HUES6 (cell line): ENCODE data around the gene ARHGEF19.

Experiments used
- H3K27ac ChIP-seq: 2 replicates; pipeline ENCODE4 v1.7.0; 2013; ENCODE audit warnings: low read depth, mild to moderate bottlenecking, low read length, inconsistent platforms
- H3K27me3 ChIP-seq: 2 replicates; pipeline ENCODE4 v1.6.1; 2013; ENCODE audit warnings: low read length; ENCODE audit not compliant: control insufficient read depth, insufficient read depth
- H3K36me3 ChIP-seq: 2 replicates; pipeline ENCODE4 v1.6.1; 2013; ENCODE audit warnings: low read length; ENCODE audit not compliant: control insufficient read depth, insufficient read depth
- H3K4me1 ChIP-seq: 2 replicates; pipeline ENCODE4 v1.6.1; 2013; ENCODE audit warnings: low read length; ENCODE audit not compliant: control insufficient read depth, insufficient read depth
- H3K4me3 ChIP-seq: 2 replicates; pipeline ENCODE4 v1.5.1; 2013; ENCODE audit warnings: low read depth, low read length
- H3K9ac ChIP-seq: one replicate; pipeline ENCODE4 v1.6.1; 2013; ENCODE audit warnings: mild to moderate bottlenecking, low read length
- H3K9me3 ChIP-seq: 2 replicates; pipeline ENCODE4 v1.6.1; 2013; ENCODE audit warnings: low read depth, low read length; ENCODE audit not compliant: control insufficient read depth, insufficient read depth

The ARHGEF19 gene

DNA sequence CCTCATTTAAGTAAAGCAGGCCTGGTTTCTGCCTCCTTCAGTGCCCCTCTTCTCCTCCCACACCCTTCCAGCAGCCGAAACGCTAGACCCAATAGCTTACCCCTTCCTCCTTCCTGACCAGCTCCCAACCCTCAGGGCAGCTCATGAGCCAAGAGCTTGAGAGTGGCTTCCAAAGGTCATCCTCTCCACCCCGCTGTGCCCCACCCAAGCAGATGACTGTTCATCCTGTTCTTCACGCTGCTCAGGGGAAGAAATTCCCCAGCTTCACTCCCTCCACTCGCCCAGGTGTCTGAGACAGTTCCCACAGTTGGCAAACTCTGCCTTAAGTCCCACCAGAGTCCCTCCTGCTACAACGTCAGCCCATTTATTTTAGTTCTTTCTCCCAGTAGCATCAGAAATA, 23.4 kb downstream of the ARHGEF19 start:
- Histone ChIP-seq H3K9ac (no peak overlapping the region), H3K4me1 (peaks cover 6% of the 10 kb centered on the region; the same call in 1 of the 2 replicates)

DNA sequence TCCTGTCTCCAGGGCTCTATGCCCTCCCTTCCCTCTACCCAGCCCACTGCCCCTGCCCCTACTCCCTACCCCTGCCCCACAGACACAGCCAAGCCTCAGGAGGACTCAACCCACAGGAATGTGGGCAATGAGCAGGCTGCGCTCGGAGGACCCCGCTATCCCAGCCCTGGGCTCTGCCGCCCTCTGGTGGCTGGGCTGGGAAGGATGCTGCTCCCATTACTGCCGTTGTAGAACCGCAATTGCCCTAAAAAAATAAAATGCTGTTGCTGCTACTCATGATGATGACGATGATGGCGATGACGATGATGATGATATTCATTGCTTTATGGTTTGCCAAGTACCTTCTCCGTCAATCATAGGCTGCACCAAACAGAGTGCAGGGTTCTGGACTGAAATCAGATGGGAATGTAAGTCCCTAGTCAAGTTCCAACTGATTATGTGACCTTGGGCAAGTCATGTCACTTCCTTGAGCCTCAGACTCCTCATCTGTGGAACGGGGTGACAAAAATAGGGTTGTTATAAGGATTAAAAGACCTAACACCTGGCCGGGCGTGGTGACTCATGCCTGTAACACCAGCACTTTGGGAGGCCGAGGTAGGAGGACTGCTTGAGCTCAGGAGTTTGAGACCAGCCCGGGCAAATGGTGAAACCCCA, 24.6 kb downstream of the ARHGEF19 start:
- Histone ChIP-seq H3K27ac (no peak overlapping the region), H3K4me1 (peaks cover 6% of the 10 kb centered on the region; the same call in 1 of the 2 replicates)

More for the DNA sequence above, 23.4 kb downstream of the ARHGEF19 start:
- no peaks in the 10 kb centered on the region for H3K9me3 ChIP-seq
- no peaks in the 10 kb centered on the region for H3K36me3 ChIP-seq
- no peaks in the 10 kb centered on the region for H3K27me3 ChIP-seq
- no peak overlapping the region for H3K4me3 ChIP-seq
- H3K27ac ChIP-seq: no peak overlapping the region

GRCh38 chr1:16186655-16187235, 25.7 kb downstream of the ARHGEF19 start:
- H3K9ac ChIP-seq: no peak overlapping the region
- H3K36me3 ChIP-seq: no peaks in the 10 kb centered on the region
- H3K9me3 ChIP-seq: no peaks in the 10 kb centered on the region
- H3K27ac ChIP-seq: no peak overlapping the region
- H3K4me1 ChIP-seq: peaks cover 14% of the 10 kb centered on the region
- H3K4me3 ChIP-seq: no peak overlapping the region
- no peaks in the 10 kb centered on the region for H3K27me3 ChIP-seq

More for the DNA sequence above, 24.6 kb downstream of the ARHGEF19 start:
- Histone ChIP-seq H3K36me3 (no peaks in the 10 kb centered on the region), H3K27me3 (no peaks in the 10 kb centered on the region), H3K4me3 (no peak overlapping the region), H3K9ac (no peak overlapping the region), H3K9me3 (no peaks in the 10 kb centered on the region)

DNA sequence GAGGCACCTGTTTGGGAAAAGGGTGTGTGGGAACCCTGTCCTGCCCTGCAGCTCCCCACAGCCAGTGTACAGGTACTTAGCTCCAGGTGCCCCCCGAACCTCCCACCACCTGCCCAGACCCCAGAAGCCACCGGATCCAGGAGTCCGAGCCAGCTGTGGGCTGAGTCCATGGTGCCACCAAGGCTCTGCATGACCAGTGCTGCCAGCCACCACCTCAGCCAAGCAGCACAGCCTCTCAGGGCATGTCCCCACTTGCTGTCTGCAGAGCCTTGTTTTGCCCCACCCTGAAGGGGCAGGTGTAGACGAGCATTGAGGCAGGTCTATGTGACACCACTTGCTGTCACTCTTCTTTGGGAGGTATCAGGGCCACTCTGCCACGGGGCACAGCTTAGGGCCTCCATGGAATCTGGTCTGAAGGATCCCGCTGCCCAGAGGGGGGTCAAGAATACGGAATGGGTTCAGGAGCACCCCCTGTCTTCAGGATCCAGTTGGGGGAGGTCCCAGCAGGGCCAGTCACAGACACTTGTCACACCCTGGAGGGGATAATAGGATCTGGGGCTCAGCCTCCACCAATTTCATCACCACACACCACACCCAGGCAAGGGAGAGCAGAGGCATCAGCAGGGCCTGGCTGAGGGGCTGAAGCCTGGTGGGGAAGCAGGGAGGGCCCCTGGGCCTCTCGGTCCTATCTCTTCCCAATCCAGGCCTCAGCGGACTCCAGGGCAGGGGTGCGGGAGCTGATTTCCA, 27.7 kb downstream of the ARHGEF19 start:
- Histone ChIP-seq H3K36me3 (no peaks in the 10 kb centered on the region), H3K9me3 (no peaks in the 10 kb centered on the region), H3K4me3 (no peak overlapping the region), H3K4me1 (peaks cover 13% of the 10 kb centered on the region), H3K27me3 (no peaks in the 10 kb centered on the region), H3K27ac (no peak overlapping the region), H3K9ac (no peak overlapping the region)

DNA sequence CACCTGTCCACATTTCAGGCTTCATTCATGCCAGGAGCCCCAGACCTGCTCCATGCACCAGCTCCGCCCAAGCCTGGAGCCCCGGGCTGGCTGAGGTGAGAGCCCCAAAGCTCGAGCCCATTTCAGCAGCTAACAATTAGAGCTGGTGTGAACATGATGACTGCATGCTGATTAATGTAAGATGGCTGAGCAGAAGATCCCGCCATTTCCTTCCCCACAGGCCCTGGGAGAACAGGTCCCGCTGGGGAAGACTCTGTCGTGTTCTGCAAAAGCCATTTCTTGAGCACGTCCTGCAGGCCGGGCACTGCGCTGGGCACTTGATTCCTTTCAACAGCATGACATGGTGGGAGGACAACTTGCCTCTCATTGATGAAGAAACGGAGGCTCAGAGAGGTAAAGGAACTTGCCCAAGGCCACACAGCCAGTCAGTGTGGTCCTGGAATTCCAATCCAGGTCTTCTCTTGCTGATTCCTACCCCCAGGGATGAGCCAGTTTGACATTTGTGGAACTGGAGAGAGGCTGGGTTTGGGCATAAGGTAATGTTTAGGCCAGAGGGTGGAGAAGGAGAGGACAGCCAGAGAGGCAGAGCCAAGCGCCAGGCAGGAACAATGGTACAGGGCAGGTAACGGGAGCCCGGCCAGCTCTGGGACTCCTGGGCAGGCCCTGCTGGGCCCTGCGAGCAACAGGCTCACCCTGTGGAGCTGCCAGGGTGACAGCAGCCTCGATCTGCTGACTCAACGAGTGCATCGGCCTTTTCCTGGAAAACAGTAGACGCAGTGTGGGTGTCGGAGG, 28.5 kb downstream of the ARHGEF19 start:
- no peak overlapping the region for H3K27ac ChIP-seq
- no peak overlapping the region for H3K4me3 ChIP-seq
- H3K36me3 ChIP-seq: no peaks in the 10 kb centered on the region
- peaks cover 12% of the 10 kb centered on the region for H3K4me1 ChIP-seq
- H3K9ac ChIP-seq: no peak overlapping the region
- no peaks in the 10 kb centered on the region for H3K9me3 ChIP-seq
- H3K27me3 ChIP-seq: no peaks in the 10 kb centered on the region

DNA sequence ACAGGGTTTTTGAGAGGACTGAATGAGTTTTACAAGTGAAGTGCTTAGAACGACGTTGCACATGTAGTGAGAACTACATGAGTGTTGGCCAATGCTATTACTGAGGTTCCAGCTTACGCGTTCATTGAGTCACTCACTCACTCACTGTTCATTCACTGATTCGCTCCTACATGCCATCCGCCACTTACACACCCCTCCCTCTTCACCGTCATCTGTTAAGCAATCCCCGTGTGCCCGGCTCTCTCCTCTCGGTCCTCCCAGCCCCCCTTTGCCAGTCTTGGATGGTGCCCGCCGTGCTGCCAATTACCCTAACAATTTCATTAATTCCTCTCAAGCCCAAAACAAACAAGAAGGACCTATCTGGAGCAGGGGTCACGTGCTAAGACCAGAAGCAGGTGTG, 29.3 kb downstream of the ARHGEF19 start:
- Histone ChIP-seq H3K9ac (no peak overlapping the region), H3K4me1 (peaks cover 12% of the 10 kb centered on the region), H3K9me3 (no peaks in the 10 kb centered on the region), H3K27ac (no peak overlapping the region), H3K27me3 (no peaks in the 10 kb centered on the region), H3K4me3 (no peak overlapping the region), H3K36me3 (no peaks in the 10 kb centered on the region)

GRCh38 chr1:16181887-16182719, 30.3 kb downstream of the ARHGEF19 start:
- Histone ChIP-seq H3K27ac (peak overlapping the region; percentile 83), H3K4me3 (no peak overlapping the region), H3K9ac (peak overlapping the region; percentile 64)

GRCh38 chr1:16180291-16180824, 32.1 kb downstream of the ARHGEF19 start:
- H3K4me3 ChIP-seq: no peak overlapping the region
- H3K36me3 ChIP-seq: no peaks in the 10 kb centered on the region
- H3K4me1 ChIP-seq: peaks cover 24% of the 10 kb centered on the region
- no peaks in the 10 kb centered on the region for H3K9me3 ChIP-seq
- H3K27ac ChIP-seq: no peak overlapping the region
- H3K9ac ChIP-seq: no peak overlapping the region
- H3K27me3 ChIP-seq: no peaks in the 10 kb centered on the region

More at GRCh38 chr1:16181887-16182719, 30.3 kb downstream of the ARHGEF19 start:
- Histone ChIP-seq H3K9me3 (no peaks in the 10 kb centered on the region), H3K27me3 (no peaks in the 10 kb centered on the region), H3K36me3 (no peaks in the 10 kb centered on the region), H3K4me1 (peaks cover 12% of the 10 kb centered on the region)

DNA sequence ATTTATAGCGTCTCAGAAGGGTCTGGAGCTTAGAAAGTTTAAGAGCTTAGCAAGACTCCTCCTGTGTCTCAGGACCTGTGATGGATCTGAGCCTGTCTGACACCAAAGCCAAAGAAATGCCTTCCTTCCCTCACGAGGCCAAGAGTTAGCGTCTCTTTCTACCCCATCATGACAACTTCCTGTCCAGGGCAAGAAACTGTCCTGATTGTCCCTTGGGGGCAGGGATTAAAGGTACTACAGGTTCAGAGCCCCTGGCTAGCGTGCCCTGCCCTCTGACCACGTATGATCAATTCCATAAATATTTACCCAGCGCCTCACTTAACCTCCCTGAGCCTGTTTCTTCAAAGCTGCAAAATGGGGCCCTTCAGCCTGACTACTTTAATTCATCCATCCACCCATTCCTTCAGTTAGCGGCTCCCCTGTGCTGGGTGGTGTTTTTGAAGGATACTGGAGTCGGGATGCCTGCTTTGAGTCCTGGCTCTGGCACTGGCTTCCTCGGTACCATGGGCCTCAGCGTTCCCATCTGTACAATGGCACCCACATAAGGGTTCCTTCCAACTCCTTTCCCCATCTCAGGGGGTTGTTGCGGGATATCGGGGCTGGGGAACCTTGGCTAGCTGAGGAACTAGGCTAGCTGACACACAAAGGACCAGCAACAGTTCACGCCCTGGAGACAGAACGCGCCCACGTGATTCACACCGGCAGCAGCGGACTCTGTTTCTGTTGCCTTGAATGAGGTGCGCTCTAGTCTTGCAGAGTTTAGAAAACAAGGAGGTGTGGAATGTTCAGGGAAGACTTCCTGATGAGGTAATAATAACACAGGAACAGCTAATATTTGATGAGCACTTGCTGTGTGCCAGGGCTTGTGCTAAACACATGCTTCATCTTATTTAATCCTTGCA, 33.6 kb downstream of the ARHGEF19 start:
- Histone ChIP-seq H3K27me3 (no peaks in the 10 kb centered on the region), H3K9me3 (no peaks in the 10 kb centered on the region), H3K36me3 (no peaks in the 10 kb centered on the region), H3K4me1 (peaks cover 31% of the 10 kb centered on the region), H3K27ac (no peak overlapping the region), H3K4me3 (no peak overlapping the region), H3K9ac (no peak overlapping the region)
